Stimulated activated CD4-positive, alpha-beta T cell treated with anti-CD3 and anti-CD28 coated beads, Interleukin-1b, Interleukin-23, amount 100 ng/mL, for 48 hours (primary cell): Measurements from ENCODE around the gene SERPINB1.
"Not testable (repeated sequence)": the region's sequence is repeated elsewhere in the genome, so short reads cannot be mapped to it uniquely, and the experiment has no call there.

ENCODE experiments used
- DNase-seq: peaks from one replicate; pipeline ENCODE4 v3.0.0-alpha.2; 2020

The SERPINB1 gene

DNA sequence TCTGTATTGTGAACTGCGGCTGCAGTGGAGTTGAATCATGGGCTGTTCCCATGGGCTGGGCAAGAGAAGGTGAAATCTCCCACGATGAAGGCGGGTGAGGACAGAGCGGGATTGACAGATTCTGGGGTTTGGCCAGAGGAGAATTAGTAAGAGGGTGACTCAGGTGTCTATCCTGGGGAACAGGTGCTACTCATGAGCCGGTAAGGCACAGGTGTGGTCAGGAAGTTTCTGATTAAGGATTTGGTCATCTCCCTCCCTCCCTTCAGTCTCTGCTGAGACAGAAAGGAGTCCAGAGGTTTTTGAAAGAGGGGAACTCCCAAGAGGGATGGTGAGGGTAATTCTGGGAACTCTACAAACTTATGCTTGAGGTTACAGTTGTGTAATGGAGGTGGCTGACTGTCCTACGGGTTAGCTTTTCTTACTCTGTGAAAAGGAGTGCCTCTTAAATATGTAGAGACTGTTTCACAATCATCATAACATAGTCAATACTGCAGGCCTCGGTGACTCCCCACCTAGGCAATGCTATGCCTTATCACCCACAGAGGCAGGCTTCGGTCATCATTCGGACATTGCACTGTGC is 31.5 kb downstream of the SERPINB1 start:
- DNase-seq = no peak

DNA sequence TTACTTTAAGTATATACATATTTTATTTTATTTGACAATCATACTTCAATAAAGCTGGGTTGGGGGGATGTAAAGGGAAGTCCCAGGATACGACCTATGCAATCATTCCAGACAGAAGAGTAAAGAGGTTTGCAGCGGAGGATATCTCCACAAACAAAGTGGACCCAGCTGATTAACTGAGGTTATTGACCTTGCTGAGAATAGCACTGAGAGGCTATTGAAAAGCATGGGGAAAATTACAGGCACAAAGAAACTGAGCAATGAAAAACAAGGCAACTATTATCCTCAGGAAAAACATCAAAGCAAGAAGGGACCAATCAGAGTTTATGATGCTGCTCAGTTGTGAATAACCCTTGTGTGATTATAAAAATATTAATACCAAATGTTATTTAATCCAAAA is 32.6 kb downstream of the SERPINB1 start:
- no peak for DNase-seq

GRCh38 chr6:2807342-2808090 is 34.1 kb downstream of the SERPINB1 start:
- DNase-seq = no peak

DNA sequence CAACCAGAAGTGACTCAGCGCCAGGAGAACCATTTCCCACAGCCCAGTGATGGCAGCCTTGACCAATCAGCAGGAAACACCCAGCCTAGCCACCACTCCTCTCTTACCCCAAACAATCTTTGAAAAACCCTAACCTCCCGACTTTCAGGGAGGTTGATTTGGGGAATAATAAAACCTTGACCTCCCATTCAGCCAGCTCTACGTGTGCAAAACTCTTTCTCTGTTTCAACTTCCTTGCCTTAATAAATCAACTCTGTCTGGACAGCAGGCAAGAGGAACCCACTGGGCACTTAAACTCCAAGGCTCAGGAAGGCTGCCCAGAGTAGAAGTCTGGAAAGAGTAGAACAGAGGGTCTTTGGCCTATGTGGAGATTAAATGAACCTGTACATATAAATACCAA is 35.0 kb downstream of the SERPINB1 start:
- no peak for DNase-seq

GRCh38 chr6:2805031-2805430 is 36.6 kb downstream of the SERPINB1 start:
- no peak for DNase-seq

DNA sequence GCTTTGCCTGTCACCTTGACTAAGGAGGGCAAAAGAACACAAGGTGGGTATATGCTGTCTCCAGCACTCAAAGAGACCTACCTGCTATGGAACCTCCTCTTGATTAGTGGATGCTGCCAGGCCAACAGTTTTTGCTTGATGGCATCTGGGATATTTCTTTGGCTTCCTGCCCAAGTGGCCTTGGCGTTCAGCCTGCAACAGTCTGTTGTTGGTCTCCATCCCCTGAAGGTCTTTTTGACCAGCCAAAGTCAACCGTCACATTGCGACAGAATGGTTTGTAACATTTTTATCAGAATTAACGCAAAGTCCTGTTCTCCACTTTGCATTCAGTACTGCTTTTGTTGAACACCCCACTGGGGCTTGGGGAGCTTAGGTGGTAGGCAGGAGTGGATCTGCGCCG is 37.1 kb downstream of the SERPINB1 start:
- DNase-seq = no peak

GRCh38 chr6:2803731-2804429 is 37.8 kb downstream of the SERPINB1 start:
- DNase-seq = no peak

DNA sequence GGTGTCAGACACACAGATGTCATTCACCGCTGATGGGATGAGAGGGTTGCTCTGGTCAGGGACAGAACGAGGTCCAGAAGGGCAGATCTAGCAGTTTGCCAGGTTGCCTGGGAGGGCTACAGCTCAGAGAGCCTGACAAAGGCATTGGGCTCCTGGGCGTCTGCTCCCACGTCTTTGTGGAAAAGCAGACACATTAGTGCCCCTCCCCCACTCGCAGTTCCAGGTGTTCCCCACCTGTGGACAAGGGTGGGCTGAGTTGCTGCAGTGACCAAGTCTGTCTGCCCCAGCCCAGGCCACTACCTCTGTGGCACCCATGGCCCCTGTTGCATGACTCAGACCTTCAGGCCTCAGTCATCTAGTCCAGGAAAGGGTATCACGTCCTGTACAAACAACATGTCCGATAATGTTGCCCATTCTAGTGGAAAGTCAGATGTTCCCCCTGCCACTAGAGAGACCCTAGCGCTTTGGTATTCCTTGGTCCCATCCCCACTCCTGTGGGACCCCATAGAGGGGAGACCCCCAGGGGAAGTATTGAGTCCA is 39.1 kb downstream of the SERPINB1 start:
- no peak for DNase-seq

DNA sequence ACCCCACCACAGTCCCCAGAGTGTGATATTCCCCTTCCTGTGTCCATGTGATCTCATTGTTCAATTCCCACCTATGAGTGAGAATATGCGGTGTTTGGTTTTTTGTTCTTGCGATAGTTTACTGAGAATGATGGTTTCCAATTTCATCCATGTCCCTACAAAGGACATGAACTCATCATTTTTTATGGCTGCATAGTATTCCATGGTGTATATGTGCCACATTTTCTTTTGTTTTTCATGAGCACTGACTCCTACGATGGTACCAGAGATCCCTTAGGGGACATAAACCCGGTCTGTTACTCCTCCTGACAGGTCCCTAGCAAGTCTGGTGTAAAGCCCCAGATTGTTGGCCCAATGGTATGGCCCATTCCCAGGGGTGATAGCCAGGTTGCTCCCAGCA is 40.0 kb downstream of the SERPINB1 start:
- not testable (repeated sequence) for DNase-seq

DNA sequence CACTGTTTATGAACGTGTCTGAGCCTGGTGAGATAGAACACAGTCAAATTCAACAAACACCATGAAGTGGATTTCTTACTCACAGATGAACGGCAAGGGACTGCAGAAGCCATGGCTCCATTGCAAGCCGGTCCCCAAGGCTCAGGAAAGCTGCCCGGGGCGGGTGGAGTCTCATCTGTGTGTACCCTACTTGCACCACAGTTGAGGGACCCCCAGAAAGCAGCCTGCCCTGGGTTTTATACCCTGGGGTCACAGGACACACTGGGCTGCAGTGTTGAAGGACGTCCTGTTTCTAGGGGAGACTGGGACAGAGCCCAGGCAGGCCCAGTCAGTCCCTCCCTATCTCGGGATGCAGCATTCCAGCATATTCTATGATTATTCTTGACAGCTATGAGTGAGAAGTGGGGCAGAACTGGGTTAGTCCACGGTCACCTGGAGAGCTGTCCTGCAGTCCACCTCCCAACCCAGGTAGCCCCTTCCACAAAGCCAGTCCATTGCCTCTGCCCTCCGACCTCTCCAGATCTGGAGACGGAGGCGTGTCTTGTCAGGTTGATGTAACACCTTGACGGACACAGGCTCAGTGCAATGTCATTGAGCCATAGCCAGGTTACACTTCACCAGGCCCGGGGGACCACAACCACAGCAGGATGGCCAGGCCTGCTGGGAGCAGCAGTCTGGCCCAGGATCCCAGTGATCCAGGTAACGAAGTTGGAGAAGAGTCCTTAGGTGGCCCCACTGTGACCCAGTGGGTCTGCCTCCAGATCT is 40.9 kb downstream of the SERPINB1 start:
- no peak for DNase-seq

DNA sequence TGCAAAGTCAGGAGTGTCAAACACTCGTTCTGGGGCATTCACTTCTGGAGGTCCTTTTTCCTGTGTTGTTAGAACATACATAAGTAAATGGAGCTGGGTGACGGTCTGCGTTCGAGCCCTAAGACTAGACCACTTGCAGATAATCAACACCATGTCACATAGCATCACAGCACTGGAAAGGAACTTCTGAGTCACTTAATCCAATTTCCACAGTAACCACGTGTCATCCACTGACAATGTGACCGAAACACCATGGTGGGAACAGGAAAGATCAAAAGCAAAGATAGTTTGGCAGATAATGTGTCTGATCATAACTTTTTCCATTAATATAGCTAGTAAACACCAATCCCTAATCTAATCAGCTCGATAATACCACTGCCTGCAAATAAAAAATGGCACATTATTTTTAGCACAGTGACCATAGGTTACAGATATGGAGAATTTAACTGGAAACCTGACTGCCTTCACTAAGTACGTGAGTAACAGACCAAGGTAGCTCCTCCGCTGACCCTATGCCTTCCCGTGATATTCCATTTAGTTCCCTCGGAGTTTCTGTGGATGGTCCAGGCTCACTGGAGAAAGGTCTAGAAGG is 41.6 kb downstream of the SERPINB1 start:
- no peak for DNase-seq

DNA sequence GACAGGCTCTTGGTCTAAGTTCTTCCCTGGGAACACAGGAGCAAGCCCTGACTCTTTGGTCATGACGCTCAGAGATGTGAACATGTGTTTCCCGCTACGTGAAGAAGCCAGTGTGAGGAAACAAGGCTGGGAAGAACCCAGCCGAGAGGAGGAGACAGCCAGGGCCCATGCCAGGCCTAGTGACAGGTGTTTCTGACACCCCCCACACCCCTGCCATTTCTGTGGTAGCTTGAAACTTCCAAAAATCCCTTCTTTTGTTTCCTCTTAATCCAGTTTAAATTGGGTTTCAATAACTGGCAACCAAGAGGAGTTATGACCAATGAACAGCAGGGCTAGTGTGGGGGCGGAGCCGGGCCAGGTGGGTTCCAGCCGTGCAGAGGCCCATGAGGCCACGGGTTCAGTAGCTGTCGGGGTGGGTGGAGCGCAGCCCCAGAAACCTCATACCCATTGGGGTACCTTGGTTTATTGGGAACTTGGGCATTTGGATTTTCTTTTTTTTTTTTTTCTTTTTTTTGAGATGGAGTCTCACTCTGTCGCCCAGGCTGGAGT is 43.0 kb downstream of the SERPINB1 start:
- no peak for DNase-seq

- DNase-seq = no peak
These were observed 44.1 kb downstream of the SERPINB1 start for GRCh38 chr6:2797564-2798031.

DNA sequence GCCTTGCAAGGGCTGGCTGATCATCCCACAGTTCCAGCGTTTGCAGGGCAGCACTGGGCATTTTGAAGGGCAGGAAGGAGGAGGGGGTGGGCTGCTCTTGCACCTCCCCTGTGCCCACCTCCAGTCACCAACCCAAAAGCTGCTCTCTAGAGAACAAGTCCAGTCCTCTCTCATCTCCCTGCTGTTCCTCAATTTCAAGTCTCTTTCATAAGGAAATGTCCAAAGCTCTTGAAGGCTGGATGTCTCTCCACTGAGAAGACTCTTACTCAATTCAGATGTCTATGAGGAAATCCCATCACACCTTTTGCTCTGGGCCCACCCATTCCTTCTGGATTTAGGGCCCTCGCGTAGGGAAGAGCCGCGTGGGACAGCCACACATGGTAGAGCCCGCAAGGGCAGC is 44.8 kb downstream of the SERPINB1 start:
- DNase-seq = no peak

DNA sequence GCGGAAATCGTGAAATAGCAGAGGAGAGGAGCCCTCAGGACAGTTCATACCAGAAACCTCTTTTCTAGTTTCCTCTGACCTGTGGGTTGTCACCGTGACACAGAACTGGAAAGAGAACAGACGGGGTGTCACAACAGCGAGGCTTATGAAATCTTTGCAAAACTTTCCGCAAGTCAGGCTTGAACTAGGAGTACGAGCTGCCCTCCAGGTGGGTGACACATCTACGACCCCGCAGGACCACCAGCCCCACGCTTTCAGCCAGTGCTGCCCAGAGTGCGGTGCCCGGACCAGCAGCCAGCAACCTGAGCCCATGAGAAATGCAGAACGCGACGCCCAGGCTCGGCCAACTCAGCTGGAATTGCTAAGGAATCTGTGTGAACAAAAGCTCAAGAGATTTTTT is 45.7 kb downstream of the SERPINB1 start:
- DNase-seq = no peak

DNA sequence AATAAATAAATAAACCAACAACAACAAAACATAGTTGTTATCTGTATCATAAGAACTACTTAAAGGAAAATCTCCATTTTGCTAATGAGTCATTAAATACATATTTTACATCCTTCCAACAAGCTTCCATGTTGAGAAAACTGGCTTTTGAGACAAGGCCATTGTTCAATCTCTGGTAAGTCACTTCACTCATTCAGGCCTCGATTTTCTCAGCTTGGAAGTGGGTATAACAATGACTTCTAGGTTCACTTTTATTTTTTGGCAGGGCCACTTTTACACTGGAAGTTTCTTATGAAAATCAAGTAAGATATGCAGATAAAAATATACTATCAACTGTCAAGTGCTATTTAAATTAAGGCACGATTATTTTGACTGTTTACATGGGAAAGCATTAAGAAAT is 46.5 kb downstream of the SERPINB1 start:
- no peak for DNase-seq

- DNase-seq = no peak
These were observed 47.4 kb downstream of the SERPINB1 start for GRCh38 chr6:2794171-2794730.

DNA sequence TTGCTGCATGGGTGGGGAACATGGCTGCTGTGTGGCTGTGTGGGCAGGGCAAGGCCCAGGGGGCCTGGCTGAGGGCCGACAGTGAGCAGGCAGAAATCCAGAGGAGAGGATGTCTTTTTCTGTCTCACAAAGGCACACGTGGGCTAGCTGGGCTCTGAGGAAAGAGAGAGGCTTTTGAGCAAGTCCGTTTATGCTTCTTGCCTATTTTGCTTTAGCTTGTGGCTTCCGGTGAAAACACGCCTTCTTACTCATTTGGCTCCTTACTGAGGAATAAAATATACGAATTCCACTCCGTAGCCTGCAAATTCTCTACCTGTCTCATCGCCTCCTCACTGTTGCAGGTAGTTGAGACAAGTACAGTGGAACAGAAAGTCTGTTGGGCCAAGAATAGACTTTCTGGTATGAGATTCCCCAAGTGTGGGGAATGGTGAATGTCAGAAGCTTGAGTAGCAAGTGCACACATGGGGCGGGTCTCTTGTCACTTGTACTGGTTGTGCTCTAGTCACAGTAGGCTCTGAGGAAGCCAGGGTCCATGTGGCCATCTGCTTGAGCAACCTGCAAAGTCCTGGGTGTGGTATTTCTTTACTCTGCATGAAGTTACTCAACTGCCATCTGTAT is 48.0 kb downstream of the SERPINB1 start:
- DNase-seq = peak; percentile 50

DNA sequence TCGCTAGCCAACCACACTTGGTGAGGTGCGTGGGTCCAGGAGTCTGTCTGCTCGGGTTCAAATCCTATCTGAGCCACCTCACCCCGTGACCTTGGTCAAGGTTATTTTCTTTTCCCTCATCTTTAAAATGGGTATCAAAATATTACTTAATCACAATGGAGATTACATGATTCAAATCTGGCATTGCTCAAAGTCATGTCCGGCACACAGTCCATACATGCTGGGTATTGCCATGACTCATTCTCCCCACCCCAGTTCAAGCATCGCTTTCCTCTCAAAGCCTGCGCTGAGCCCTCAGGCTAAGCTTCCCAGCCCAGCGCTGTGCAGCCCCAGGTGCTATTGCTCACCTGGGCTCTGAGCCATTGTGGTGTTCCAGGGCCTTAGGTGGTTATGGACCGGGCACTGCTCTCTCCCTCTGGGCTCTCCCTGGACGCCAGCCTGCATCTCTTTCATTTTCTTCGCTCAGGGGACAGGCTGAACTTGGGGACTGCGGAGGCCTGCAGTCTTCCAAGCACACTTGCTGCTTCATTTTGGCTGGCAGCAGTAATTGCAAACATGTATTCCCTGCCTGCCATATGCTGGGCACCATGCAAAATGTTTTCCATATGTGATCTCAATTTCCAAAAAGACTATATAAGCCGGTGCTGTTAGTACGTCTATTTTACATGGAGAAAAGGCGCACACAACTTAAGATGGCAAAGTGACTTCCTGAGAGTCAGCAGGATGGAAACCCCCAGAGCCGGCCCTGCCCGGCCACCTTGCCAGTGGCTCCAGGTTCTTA is 49.1 kb downstream of the SERPINB1 start:
- DNase-seq = no peak

DNA sequence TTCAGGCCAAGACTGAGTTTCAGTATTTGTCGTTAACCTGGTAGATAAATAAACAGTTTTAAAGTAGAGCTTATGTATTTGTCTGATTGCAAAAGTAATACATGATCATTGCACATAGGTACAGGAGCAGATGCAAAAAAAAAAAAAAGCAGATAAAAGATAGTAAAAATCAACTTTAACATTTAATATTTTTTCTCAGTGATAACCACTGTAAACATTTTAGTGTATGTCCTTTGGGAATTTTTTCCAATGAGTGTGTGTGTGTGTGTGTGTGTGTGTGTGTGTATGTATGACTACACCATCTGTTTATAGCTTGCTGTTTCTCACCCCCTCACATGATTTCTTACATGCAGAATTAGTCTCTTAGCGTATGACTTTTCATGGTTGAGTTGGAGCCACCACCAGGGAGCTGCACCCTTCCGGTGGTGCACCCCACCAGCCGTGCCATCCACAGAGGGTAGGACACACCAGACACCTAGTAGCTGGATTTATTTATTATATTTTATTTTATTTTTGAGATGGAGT is 50.2 kb downstream of the SERPINB1 start:
- no peak for DNase-seq
